Panc1 (cell line): ENCODE data around the gene BABAM2. TPM values are rescaled to one million over a fixed set of nuclear protein-coding genes. Genes with fewer than 3 reads are reported as not detected.

Source experiments
- ATAC-seq: fragments of 200-7000 bp; cut with Tn5 transposase; 2 replicates; pipeline ENCODE4 v1.9.1; 2020; ENCODE audit warnings: mild to moderate bottlenecking, moderate library complexity
- BruUV-seq: library from RNA; stranded (reverse); fragments of 400-500 nt; replicated peaks from 2 replicates; lab custom pipeline; 2021; lab: Mats Ljungman, UMichigan
- CTCF ChIA-PET: fragments of 300-600 bp; sonication (Branson Sonifier 250); formaldehyde crosslinking; loops from one replicate; lab custom pipeline; 2022; ENCODE audit warnings: antibody characterized with exemption; lab: Charles Lee
- POLR2A ChIA-PET: fragments of 300-600 bp; sonication (Branson Sonifier 250); formaldehyde crosslinking; loops from one replicate; lab custom pipeline; 2022; ENCODE audit warnings: antibody characterized with exemption; lab: Charles Lee
- DNase-seq: peaks from one replicate; pipeline ENCODE4 v3.0.0-alpha.2; 2010; ENCODE audit warnings: low read depth, low spot score
- H3K27ac ChIP-seq: 2 replicates; pipeline ENCODE4 v1.5.1; 2011; ENCODE audit warnings: mild to moderate bottlenecking, low read length, inconsistent platforms
- H3K27me3 ChIP-seq: fragments of 200-500 bp; sonication (Bioruptor generic); 2 replicates; pipeline ENCODE4 v1.6.0; 2014; ENCODE audit warnings: low read length, inconsistent platforms; ENCODE audit not compliant: control insufficient read depth, insufficient read depth
- H3K36me3 ChIP-seq: fragments of 200-500 bp; sonication (Bioruptor generic); 2 replicates; pipeline ENCODE4 v1.5.1; 2014; ENCODE audit warnings: inconsistent platforms, mild to moderate bottlenecking, low read length, moderate library complexity; ENCODE audit not compliant: control insufficient read depth, insufficient read depth
- H3K4me1 ChIP-seq: 2 replicates; pipeline ENCODE4 v1.5.1; 2011; ENCODE audit warnings: inconsistent platforms, mild to moderate bottlenecking, low read length, moderate library complexity; ENCODE audit not compliant: control insufficient read depth, insufficient read depth
- H3K4me3 ChIP-seq, 2 experiments: 2 replicates each; pipeline ENCODE4 v1.5.1; 2011 to 2012; ENCODE audit warnings: low read depth in 2 of 2, low read length in 2 of 2, mild to moderate bottlenecking in 2 of 2, inconsistent platforms in 1 of 2, moderate library complexity in 1 of 2
- H3K9me3 ChIP-seq: fragments of 200-500 bp; sonication (Bioruptor generic); 2 replicates; pipeline ENCODE4 v1.5.1; 2014; ENCODE audit warnings: low read depth, mild to moderate bottlenecking, inconsistent platforms, low read length, moderate library complexity; ENCODE audit not compliant: control insufficient read depth, insufficient read depth
- POLR2AphosphoS5 ChIP-seq: IDR thresholded peaks from 2 replicates; pipeline ENCODE4 v1.6.1; 2012; ENCODE audit warnings: mild to moderate bottlenecking, low read depth, low read length, moderate library complexity
- REST ChIP-seq, 2 experiments: IDR thresholded peaks; 2 replicates each; pipeline ENCODE4 v1.6.1; 2011 to 2012; ENCODE audit warnings: low read depth in 2 of 2, control low read depth in 1 of 2, low read length in 1 of 2, mild to moderate bottlenecking in 1 of 2, moderate library complexity in 1 of 2; ENCODE audit not compliant: insufficient read depth in 1 of 2
- SIN3A ChIP-seq: IDR thresholded peaks from 2 replicates; pipeline ENCODE4 v1.6.1; 2012; ENCODE audit warnings: low read depth, mild to moderate bottlenecking, low read length, moderate library complexity, borderline replicate concordance; ENCODE audit not compliant: insufficient read depth
- TCF7L2 ChIP-seq: IDR thresholded peaks from 2 replicates; pipeline ENCODE4 v1.6.1; 2011; ENCODE audit warnings: mild to moderate bottlenecking, low read depth, low read length, inconsistent platforms
- in situ Hi-C: cut with HindIII; loops from 2 replicates; pipeline ENCODE4 v1.10.0; 2016; ENCODE audit warnings: low sequenced_read_pairs, low pct_unique_long_range_greater_than_20kb
- intact Hi-C: fragments of 100-400 bp; cut with micrococcal nuclease; formaldehyde crosslinking; loops from one replicate; pipeline ENCODE4 v1.10.0; 2022; ENCODE audit not compliant: unreplicated experiment
- total RNA-seq: library from RNA; stranded (reverse); gene quantifications from one replicate; pipeline ENCODE4 v1.2.1, GENCODE V29; 2021; ENCODE audit not compliant: unreplicated experiment
- TF ChIP-seq, protein P1 (sequence below): fragments of 450-650 bp; IDR thresholded peaks from 2 replicates; pipeline ENCODE4 v1.5.1; 2017; ENCODE audit warnings: mild to moderate bottlenecking

BABAM2 gene
- total RNA-seq, 1 experiment from 2014 or later, result 31.2 TPM

GRCh38 chr2:27958711-27959378 lies 68.3 kb downstream of the BABAM2 start:
- H3K9me3 ChIP-seq, result no peaks in the 10 kb centered on the region
- H3K27ac ChIP-seq, result no peak overlapping the region
- in situ Hi-C loops (no loop called here), intact Hi-C loops (loop anchor here (10.0 kb wide), 1 partner anchor 436 kb away; the partner anchor contains the start of gene FOSL2)
- no peaks in the 10 kb centered on the region for H3K36me3 ChIP-seq
- no peak overlapping the region for H3K4me3 ChIP-seq
- DNase-seq (no peak), ATAC-seq (no peak)
- no peak for TF ChIP-seq SIN3A
- TF ChIP-seq, protein P1, sequence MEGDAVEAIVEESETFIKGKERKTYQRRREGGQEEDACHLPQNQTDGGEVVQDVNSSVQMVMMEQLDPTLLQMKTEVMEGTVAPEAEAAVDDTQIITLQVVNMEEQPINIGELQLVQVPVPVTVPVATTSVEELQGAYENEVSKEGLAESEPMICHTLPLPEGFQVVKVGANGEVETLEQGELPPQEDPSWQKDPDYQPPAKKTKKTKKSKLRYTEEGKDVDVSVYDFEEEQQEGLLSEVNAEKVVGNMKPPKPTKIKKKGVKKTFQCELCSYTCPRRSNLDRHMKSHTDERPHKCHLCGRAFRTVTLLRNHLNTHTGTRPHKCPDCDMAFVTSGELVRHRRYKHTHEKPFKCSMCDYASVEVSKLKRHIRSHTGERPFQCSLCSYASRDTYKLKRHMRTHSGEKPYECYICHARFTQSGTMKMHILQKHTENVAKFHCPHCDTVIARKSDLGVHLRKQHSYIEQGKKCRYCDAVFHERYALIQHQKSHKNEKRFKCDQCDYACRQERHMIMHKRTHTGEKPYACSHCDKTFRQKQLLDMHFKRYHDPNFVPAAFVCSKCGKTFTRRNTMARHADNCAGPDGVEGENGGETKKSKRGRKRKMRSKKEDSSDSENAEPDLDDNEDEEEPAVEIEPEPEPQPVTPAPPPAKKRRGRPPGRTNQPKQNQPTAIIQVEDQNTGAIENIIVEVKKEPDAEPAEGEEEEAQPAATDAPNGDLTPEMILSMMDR, result no peak
- BruUV-seq, result no TSS peak
- peaks cover 17% of the 10 kb centered on the region for H3K4me1 ChIP-seq
- no peaks in the 10 kb centered on the region for H3K27me3 ChIP-seq
- POLR2A ChIA-PET, result no interaction called here
- CTCF ChIA-PET, result no interaction called here

GRCh38 chr2:27959496-27959895 lies 69.0 kb downstream of the BABAM2 start:
- in situ Hi-C loops, result no loop called here
- CTCF ChIA-PET, result interaction anchor here (0.5 kb wide), 1 partner anchor 195 kb away, joined by 3 read pairs; no protein-coding TSS in a partner anchor
- H3K36me3 ChIP-seq, result no peaks in the 10 kb centered on the region

More at GRCh38 chr2:27959496-27959895, 69.0 kb downstream of the BABAM2 start:
- DNase-seq (no peak), ATAC-seq (no peak)
- POLR2A ChIA-PET, result no interaction called here
- TF ChIP-seq POLR2AphosphoS5 (no peak), TCF7L2 (no peak), SIN3A (no peak), REST (IDR thresholded peaks at IDR 0.05; ENCODE audit: insufficient read depth in 1 of 2, low read depth in 2 of 2, low read length in 1 of 2) (no peak)
- TF ChIP-seq, protein P1, result no peak
- peaks cover 10% of the 10 kb centered on the region for H3K4me1 ChIP-seq
- no peaks in the 10 kb centered on the region for H3K27me3 ChIP-seq
- intact Hi-C loops, result loop anchor here (10.0 kb wide), 1 partner anchor 435 kb away; the partner anchor contains the start of gene FOSL2
- no peak overlapping the region for H3K27ac ChIP-seq
- H3K9me3 ChIP-seq, result no peaks in the 10 kb centered on the region
- no peak overlapping the region for H3K4me3 ChIP-seq
- no TSS peak for BruUV-seq
